ENCODE results near the gene PLXNA4.

- TF ChIP-seq, protein P1, sequence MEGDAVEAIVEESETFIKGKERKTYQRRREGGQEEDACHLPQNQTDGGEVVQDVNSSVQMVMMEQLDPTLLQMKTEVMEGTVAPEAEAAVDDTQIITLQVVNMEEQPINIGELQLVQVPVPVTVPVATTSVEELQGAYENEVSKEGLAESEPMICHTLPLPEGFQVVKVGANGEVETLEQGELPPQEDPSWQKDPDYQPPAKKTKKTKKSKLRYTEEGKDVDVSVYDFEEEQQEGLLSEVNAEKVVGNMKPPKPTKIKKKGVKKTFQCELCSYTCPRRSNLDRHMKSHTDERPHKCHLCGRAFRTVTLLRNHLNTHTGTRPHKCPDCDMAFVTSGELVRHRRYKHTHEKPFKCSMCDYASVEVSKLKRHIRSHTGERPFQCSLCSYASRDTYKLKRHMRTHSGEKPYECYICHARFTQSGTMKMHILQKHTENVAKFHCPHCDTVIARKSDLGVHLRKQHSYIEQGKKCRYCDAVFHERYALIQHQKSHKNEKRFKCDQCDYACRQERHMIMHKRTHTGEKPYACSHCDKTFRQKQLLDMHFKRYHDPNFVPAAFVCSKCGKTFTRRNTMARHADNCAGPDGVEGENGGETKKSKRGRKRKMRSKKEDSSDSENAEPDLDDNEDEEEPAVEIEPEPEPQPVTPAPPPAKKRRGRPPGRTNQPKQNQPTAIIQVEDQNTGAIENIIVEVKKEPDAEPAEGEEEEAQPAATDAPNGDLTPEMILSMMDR (conservative IDR thresholded peaks at IDR 0.05; ENCODE audit: low read depth in 2 of 2), result no peak
- TF ChIP-seq JUNB (IDR thresholded peaks at IDR 0.05; ENCODE audit: unreplicated experiment) (no peak), POLR2AphosphoS5 (IDR thresholded peaks at IDR 0.05; ENCODE audit: low read depth) (no peak), EZH2 (IDR thresholded peaks at IDR 0.05; ENCODE audit: low read depth, unreplicated experiment) (no peak), CREB1 (CRISPR knock-in tag; IDR thresholded peaks at IDR 0.05; ENCODE audit: low read depth) (no peak), STAT1 (IDR thresholded peaks at IDR 0.05; ENCODE audit: unreplicated experiment) (no peak)
- TF ChIP-seq, protein P2, sequence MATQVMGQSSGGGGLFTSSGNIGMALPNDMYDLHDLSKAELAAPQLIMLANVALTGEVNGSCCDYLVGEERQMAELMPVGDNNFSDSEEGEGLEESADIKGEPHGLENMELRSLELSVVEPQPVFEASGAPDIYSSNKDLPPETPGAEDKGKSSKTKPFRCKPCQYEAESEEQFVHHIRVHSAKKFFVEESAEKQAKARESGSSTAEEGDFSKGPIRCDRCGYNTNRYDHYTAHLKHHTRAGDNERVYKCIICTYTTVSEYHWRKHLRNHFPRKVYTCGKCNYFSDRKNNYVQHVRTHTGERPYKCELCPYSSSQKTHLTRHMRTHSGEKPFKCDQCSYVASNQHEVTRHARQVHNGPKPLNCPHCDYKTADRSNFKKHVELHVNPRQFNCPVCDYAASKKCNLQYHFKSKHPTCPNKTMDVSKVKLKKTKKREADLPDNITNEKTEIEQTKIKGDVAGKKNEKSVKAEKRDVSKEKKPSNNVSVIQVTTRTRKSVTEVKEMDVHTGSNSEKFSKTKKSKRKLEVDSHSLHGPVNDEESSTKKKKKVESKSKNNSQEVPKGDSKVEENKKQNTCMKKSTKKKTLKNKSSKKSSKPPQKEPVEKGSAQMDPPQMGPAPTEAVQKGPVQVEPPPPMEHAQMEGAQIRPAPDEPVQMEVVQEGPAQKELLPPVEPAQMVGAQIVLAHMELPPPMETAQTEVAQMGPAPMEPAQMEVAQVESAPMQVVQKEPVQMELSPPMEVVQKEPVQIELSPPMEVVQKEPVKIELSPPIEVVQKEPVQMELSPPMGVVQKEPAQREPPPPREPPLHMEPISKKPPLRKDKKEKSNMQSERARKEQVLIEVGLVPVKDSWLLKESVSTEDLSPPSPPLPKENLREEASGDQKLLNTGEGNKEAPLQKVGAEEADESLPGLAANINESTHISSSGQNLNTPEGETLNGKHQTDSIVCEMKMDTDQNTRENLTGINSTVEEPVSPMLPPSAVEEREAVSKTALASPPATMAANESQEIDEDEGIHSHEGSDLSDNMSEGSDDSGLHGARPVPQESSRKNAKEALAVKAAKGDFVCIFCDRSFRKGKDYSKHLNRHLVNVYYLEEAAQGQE (IDR thresholded peaks at IDR 0.05; ENCODE audit: unreplicated experiment), result no peak
Observed at GRCh38 chr7:132262160-132262470, 314.2 kb downstream of the PLXNA4 start.

Data from GM23338 (cell line).